GM23248 (cell line): ENCODE measurements around the gene CRYAB. TPM values are rescaled to one million over a fixed set of nuclear protein-coding genes. Genes with fewer than 3 reads are reported as not detected.
"Not testable (repeated sequence)": the region's sequence is repeated elsewhere in the genome, so short reads cannot be mapped to it uniquely, and the experiment has no call there.

Experiments
- DNase-seq: peaks from one replicate; pipeline ENCODE4 v3.0.0-alpha.2; 2015
- H2AFZ ChIP-seq: fragments of 200-600 bp; sonication (generic); 2 replicates; pipeline ENCODE4 v1.6.1; 2016; ENCODE audit warnings: antibody characterized with exemption
- H3F3A ChIP-seq: fragments of 200-600 bp; sonication (generic); 2 replicates; pipeline ENCODE4 v1.6.1; 2016; ENCODE audit warnings: mild to moderate bottlenecking, antibody characterized with exemption, mixed run types; ENCODE audit not compliant: insufficient read depth
- H3K27ac ChIP-seq: fragments of 200-600 bp; sonication (generic); 2 replicates; pipeline ENCODE4 v1.5.1; 2016; ENCODE audit warnings: mild to moderate bottlenecking
- H3K27me3 ChIP-seq: fragments of 200-600 bp; sonication (generic); replicated peaks from 2 replicates; pipeline ENCODE4 v1.6.1; 2016; ENCODE audit warnings: mild to moderate bottlenecking; ENCODE audit not compliant: insufficient read depth
- H3K36me3 ChIP-seq: fragments of 200-600 bp; sonication (generic); 2 replicates; pipeline ENCODE4 v1.6.1; 2016; ENCODE audit warnings: low read depth, mild to moderate bottlenecking
- H3K4me1 ChIP-seq: fragments of 200-600 bp; sonication (generic); 2 replicates; pipeline ENCODE4 v1.6.1; 2016; ENCODE audit warnings: mild to moderate bottlenecking; ENCODE audit not compliant: insufficient read depth
- H3K4me2 ChIP-seq: fragments of 200-600 bp; sonication (generic); one replicate; pipeline ENCODE4 v1.6.1; 2016; ENCODE audit warnings: mild to moderate bottlenecking; ENCODE audit not compliant: unreplicated experiment
- H3K4me3 ChIP-seq: fragments of 200-600 bp; sonication (generic); 2 replicates; pipeline ENCODE4 v1.5.1; 2016; ENCODE audit warnings: mild to moderate bottlenecking
- H3K79me2 ChIP-seq: fragments of 200-600 bp; sonication (generic); 2 replicates; pipeline ENCODE4 v1.6.1; 2016; ENCODE audit warnings: mild to moderate bottlenecking; ENCODE audit not compliant: insufficient read depth
- H3K9ac ChIP-seq: fragments of 200-600 bp; sonication (generic); 2 replicates; pipeline ENCODE4 v1.6.1; 2016; ENCODE audit warnings: mild to moderate bottlenecking
- H3K9me2 ChIP-seq: fragments of 200-600 bp; sonication (generic); 2 replicates; pipeline ENCODE4 v1.6.1; 2016; ENCODE audit warnings: mixed run types, mild to moderate bottlenecking, moderate library complexity; ENCODE audit not compliant: insufficient read depth
- H3K9me3 ChIP-seq: fragments of 200-600 bp; sonication (generic); one replicate; pipeline ENCODE4 v1.6.1; 2017; ENCODE audit warnings: low read depth
- H4K20me1 ChIP-seq: fragments of 200-600 bp; sonication (generic); 2 replicates; pipeline ENCODE4 v1.6.0; 2016; ENCODE audit not compliant: insufficient read depth
- EZH2 ChIP-seq: fragments of 200-600 bp; sonication (generic); IDR thresholded peaks from 2 replicates; pipeline ENCODE4 v1.6.1; 2018; ENCODE audit warnings: antibody characterized with exemption, mild to moderate bottlenecking; ENCODE audit not compliant: insufficient read depth, poor library complexity, severe bottlenecking
- EZH2phosphoT487 ChIP-seq: fragments of 200-600 bp; sonication (generic); IDR thresholded peaks from 2 replicates; pipeline ENCODE4 v1.6.1; 2018; ENCODE audit warnings: antibody characterized with exemption, moderate library complexity, mild to moderate bottlenecking, low read depth; ENCODE audit not compliant: insufficient read depth
- WGBS, 2 experiments: methylation state at CpG; one replicate each; pipeline ENCODE4 v1.1.6; 2015 to 2017; ENCODE audit warnings: low lambda C conversion rate in 2 of 2, low coverage in 1 of 2; ENCODE audit errors: missing lambda C conversion rate in 2 of 2; 5-methylcytosine and 5-hydroxymethylcytosine counted together
- in situ Hi-C: fragments of 300-500 bp; cut with MboI; formaldehyde crosslinking; loops from 2 replicates; pipeline ENCODE4 v1.15.0; 2020
- polyA plus RNA-seq: library from polyadenylated mRNA; unstranded; fragments of >200 nt; fragmentation: Nextera tagmentation; extraction: Ambion mirVana; gene quantifications from 2 replicates; pipeline ENCODE4 v1.2.1, GENCODE V29; 2016
- total RNA-seq: library from RNA; depleted of rRNA; stranded (reverse); fragments of >200 nt; shearing (Covaris generic); gene quantifications from 2 replicates; pipeline ENCODE4 v1.2.3, GENCODE V29; 2014

CRYAB gene
- total and polyA plus RNA-seq, 2 experiments from 2014 or later, result 91.0 to 455 TPM

GRCh38 chr11:111905411-111905810 lies 6.2 kb downstream of the CRYAB start:
- 44 to 47% methylated on average over 2 of the region's 2 CpGs for WGBS, 2 experiments
- Histone ChIP-seq H3K27ac (no peak overlapping the region), H3K9me2 (no peaks in the 10 kb centered on the region), H3K9ac (no peak overlapping the region), H3K4me1 (peaks cover 5% of the 10 kb centered on the region), H3K79me2 (no peaks in the 10 kb centered on the region), H3K27me3 (no peaks in the 10 kb centered on the region), H3K4me3 (no peak overlapping the region), H3K4me2 (no peak overlapping the region), H4K20me1 (no peaks in the 10 kb centered on the region), H2AFZ (peak overlapping the region; percentile 24; the same call in 1 of the 2 replicates), H3K36me3 (0 out of 2 replicates have a peak, but pooled peaks cover 6% of the 10 kb centered on the region), H3K9me3 (no peaks in the 10 kb centered on the region), H3F3A (peaks cover 33% of the 10 kb centered on the region)
- in situ Hi-C loops, result no loop called here
- no peak for TF ChIP-seq EZH2phosphoT487
- no peak for TF ChIP-seq EZH2
- DNase-seq, result no peak

GRCh38 chr11:111886844-111887243 lies 24.7 kb downstream of the CRYAB start:
- Histone ChIP-seq H3K4me3 (no peak overlapping the region), H3K4me2 (no peak overlapping the region), H3K27ac (no peak overlapping the region), H3K36me3 (no peaks in the 10 kb centered on the region), H3K9ac (no peak overlapping the region), H3F3A (no peaks in the 10 kb centered on the region), H3K9me3 (no peaks in the 10 kb centered on the region), H3K9me2 (no peaks in the 10 kb centered on the region), H4K20me1 (no peaks in the 10 kb centered on the region), H3K27me3 (no peaks in the 10 kb centered on the region), H2AFZ (no peak overlapping the region), H3K79me2 (no peaks in the 10 kb centered on the region), H3K4me1 (no peaks in the 10 kb centered on the region)
- 65 to 73% methylated on average over 2 of the region's 2 CpGs for WGBS, 2 experiments
- DNase-seq, result no peak
- no peak for TF ChIP-seq EZH2phosphoT487
- no peak for TF ChIP-seq EZH2
- in situ Hi-C loops, result no loop called here

GRCh38 chr11:111886032-111886431 lies 25.5 kb downstream of the CRYAB start:
- in situ Hi-C loops, result no loop called here

GRCh38 chr11:111885053-111885452 lies 26.5 kb downstream of the CRYAB start:
- 85% methylated on average over 4 of the region's 4 CpGs; no CpG with 5 or more reads in 1 of the 2 experiments for WGBS, 2 experiments
- H3K9me2 ChIP-seq, H3K4me2 ChIP-seq, H3K36me3 ChIP-seq, DNase-seq, H3K9me3 ChIP-seq, H3K79me2 ChIP-seq, in situ Hi-C loops, H3F3A ChIP-seq, H4K20me1 ChIP-seq, H3K9ac ChIP-seq, H3K27ac ChIP-seq, H3K4me1 ChIP-seq, H2AFZ ChIP-seq, H3K4me3 ChIP-seq, H3K27me3 ChIP-seq: not testable (repeated sequence)

More at GRCh38 chr11:111886032-111886431, 25.5 kb downstream of the CRYAB start:
- Histone ChIP-seq H2AFZ (no peak overlapping the region), H3F3A (no peaks in the 10 kb centered on the region), H3K9me3 (no peaks in the 10 kb centered on the region), H3K9me2 (no peaks in the 10 kb centered on the region), H3K36me3 (no peaks in the 10 kb centered on the region), H3K27ac (no peak overlapping the region), H3K79me2 (no peaks in the 10 kb centered on the region), H3K4me3 (no peak overlapping the region), H3K4me2 (no peak overlapping the region), H4K20me1 (no peaks in the 10 kb centered on the region), H3K27me3 (no peaks in the 10 kb centered on the region), H3K4me1 (no peaks in the 10 kb centered on the region), H3K9ac (no peak overlapping the region)
- no peak for DNase-seq
- no peak for TF ChIP-seq EZH2phosphoT487
- TF ChIP-seq EZH2, result no peak
- WGBS, 2 experiments, result 82 to 83% methylated on average over 4 of the region's 4 CpGs

- Histone ChIP-seq H3K27ac (no peak overlapping the region), H3K9me3 (no peaks in the 10 kb centered on the region), H3K9me2 (no peaks in the 10 kb centered on the region), H2AFZ (no peak overlapping the region), H3K79me2 (no peaks in the 10 kb centered on the region), H3K36me3 (no peaks in the 10 kb centered on the region), H3K4me3 (no peak overlapping the region), H3K4me1 (peaks cover 6% of the 10 kb centered on the region; the same call in 1 of the 2 replicates), H4K20me1 (no peaks in the 10 kb centered on the region), H3F3A (peaks cover 11% of the 10 kb centered on the region; the same call in 1 of the 2 replicates), H3K27me3 (no peaks in the 10 kb centered on the region), H3K4me2 (no peak overlapping the region), H3K9ac (no peak overlapping the region)
- in situ Hi-C loops, result no loop called here
- no peak for DNase-seq
- no peak for TF ChIP-seq EZH2phosphoT487
- TF ChIP-seq EZH2, result no peak
- 94% methylated on average over 5 of the region's 5 CpGs for WGBS, 2 experiments
Measured at GRCh38 chr11:111882202-111882601, 29.4 kb downstream of the CRYAB start.
